HG03571 (cell line): Measurements from ENCODE around the gene PIK3C3.
"Not testable (repeated sequence)": the region's sequence is repeated elsewhere in the genome, so short reads cannot be mapped to it uniquely, and the experiment has no call there.

Experiments used
- ATAC-seq: cut with Tn5 transposase; IDR thresholded peaks from one replicate; pipeline ENCODE4 v1.9.1; 2021; ENCODE audit not compliant: unreplicated experiment

The PIK3C3 gene

DNA sequence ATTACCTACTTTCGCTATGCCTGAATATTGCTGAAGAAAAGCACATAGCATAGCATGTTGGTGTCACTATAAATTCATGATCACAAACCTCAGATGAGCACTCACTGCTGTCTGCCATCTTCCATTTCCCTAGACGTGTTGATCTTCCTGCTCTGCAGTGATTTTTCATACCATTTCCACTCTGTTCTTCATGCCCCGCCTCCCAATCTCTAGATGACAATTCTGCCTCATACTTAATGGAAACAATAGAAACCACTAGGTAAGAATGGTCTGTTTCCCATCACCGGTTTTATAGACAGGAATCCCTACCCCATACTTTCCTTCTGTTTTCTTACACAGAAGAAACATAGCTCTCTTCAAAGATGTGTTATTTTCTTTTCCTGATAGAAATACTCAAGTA lies 63.8 kb downstream of the PIK3C3 start:
- no peak for ATAC-seq

DNA sequence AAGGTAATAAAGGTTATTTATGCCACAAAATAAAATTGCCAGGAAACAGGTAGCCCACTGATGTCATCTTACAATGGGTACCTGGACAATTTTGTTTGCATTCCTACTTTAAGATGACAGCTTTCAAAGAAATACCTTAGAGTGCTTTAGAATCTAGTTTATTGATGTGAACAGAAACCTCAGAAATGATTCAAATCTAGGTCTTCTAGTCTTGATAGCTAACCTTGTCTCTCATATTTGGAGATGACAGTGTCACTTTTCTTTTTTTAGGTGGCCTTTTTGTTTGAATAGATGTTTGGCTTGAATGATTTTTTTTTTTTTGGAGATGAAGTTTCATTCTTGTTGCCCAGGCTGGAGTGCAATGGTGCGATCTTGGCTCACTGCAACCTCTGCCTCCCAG lies 69.1 kb downstream of the PIK3C3 start:
- ATAC-seq: peak; percentile 34

DNA sequence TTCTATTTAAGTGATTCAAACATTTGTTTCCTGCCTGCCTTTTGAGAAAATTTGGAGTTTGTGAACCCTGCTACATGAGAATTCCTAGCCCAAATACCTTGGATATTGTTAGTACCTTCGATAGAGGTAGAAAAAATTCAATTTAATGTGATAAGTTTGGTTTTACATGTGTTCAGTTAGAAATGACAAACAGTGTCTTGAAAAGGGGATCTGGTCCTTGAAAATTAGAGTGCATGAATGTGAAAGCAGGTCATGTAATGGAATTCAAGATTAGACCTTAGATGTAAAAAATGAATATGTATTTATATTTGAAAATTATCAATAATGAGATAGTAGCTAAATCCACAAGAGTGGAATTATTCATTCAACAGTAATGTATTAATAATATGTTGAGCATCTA lies 70.5 kb downstream of the PIK3C3 start:
- peak; percentile 10 for ATAC-seq

DNA sequence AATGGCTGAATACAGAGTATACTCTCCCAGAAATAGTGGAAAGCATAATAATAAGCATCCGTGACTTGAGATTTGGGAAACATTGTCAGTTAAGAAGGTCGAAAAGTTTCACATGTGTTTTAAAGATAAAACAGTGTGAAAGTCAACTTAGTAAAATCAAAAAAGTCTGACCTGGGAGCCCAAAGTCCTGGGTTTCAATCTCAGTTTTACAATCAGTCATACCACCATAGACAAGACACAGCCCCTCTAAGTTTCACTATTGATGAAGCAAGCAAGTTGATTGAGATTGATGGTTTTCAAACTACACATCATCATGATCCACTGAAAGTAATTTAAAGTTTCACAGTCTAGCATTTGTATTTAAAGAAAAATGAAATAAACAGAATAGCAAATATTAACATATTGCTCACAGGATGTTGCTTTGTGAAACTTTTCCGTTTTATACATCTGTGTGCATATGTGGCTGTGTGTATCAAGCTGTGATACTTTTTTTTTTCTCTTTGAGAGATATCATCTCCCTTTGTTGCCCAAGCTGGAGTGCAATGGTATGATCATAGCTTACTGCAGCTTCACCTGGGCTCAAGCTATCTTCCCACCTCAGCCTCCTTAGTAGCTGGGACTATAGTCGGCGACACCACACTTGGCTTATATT lies 71.1 kb downstream of the PIK3C3 start:
- peak; percentile 92 for ATAC-seq

DNA sequence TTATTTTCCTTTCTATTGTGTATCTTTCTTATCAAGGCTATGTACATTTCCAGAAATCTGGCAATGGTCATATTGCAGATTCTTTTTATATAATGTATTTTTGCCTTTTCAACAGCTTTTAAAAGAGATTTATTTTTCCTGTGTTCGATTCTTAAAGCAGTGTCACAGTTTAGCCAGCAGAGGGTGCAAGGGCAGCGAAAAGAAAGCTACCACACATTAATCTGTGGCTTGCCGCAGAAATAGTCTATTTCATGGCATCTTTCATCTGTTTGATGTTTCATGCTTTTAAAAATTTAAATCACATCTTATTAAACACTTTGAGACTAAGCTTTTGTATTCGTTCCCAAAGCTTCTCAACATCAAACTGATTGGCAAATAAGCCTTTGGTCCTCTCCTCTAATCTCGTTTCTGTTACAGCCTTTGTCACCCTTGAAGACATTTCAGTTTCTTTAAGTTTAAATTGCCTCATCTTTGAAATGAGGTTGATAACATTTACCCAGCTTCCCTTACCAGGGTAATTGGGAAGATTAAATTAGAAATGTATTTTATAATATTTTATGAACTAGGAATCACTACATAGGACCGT lies 73.3 kb downstream of the PIK3C3 start:
- ATAC-seq: no peak

DNA sequence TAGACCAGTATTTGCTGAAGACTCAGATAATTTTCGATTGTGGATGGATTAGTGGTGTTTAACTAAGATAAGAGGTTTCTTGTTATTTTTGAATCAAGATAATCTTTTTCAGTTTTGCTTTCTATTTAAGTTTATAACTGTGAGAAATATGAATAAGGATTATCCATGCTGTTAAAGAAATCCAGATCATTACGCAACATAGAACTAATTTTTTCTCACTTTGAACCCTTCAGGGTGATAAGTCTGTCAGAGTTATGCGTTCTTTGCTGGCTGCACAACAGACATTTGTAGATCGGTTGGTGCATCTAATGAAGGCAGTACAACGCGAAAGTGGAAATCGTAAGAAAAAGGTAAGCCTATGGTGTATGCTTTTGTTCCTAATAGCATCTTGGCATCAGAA lies 74.1 kb downstream of the PIK3C3 start:
- ATAC-seq: no peak

DNA sequence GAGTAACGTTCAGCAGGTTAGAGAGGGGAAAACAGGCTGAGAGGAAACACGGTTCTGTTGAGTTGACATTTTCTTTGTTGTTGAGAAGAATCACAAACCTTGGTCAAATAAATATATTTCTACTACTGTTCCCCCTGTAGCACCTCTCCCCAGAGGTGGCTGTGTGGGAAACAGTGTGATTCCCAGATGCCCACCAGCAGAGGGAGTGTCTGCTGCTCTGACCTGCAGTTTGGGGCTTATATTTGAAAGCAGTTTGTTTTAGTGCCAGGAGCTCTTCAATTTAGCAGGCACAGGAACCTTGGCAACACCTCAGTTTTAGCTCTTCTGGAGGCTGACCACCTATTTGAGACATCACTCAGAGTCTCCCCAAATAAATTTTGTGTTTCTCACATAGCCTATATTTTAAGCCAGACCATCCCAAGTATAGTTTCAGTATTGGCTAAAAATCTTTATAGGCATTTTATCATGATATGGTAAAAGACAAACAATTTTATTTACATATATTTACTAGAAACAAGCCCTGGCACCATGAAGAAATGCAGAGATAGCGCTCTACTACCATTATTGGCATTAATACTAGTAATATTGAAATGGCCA lies 75.7 kb downstream of the PIK3C3 start:
- no peak for ATAC-seq

DNA sequence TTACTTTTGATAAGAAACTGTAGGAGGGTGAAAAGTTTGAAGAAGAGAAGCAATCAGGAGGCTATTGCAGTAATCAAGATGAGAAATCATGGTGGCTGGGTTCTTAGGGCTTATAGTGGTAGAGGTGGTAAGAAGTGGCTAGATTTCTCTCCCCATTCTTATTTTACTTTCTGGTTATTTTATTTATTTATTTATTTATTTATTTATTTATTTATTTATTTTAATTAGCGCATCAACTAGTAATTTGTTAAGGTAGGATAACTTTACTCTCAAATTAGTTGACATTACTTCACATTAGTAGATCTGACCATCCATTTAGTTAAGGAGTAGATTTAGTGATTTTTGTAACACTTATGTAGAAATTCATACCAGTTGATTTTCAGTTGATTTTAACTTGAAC lies 77.4 kb downstream of the PIK3C3 start:
- ATAC-seq: no peak

DNA sequence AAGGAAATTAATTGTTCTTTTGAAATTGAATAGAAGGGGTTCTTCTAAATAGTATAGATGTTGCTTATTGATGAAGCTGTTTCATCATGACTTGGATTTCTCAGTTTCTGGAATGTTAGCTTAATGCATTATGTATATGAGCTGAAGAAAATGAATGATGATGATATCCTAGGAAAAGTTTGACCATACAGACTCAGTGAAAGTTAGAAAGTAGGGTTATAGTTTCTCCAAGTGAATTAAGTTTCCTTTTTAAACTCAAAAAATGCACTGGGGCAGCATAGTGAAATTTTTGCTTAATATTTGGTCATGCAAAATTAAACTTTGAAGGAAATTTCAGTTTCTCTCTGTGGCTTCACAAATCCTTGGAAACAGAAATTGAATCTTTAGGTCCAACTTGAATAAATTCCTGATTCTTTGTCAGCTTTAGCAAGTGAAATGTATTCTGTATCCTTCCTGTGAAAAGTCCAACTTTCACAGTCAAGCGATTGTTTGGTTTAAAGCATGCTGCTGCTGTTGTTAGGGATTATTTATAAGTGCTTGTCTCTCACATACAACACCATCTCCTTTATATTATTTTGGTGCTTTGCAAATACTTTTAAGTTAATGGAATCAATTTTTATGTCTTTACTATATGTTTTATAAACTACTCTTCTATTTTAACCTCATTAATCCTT lies 78.2 kb downstream of the PIK3C3 start:
- no peak for ATAC-seq

DNA sequence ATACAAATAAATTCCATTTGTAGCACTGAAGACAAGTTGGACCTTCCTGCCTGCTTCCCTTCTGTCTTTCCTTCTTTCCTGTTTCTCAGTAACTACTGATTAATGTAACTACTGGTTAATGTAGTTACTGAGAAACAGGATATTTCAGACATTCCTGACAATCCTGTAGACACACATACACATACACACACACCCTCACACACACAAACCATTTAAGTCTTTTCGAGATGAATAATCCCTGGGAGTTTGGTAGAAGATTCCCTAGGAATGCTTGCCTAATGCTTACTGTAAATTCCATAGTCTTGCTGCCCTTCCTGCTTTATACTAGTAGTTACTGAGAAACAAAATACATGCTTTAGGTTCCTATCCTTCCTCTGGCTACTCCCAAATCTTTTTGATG lies 83.9 kb downstream of the PIK3C3 start:
- no peak for ATAC-seq

DNA sequence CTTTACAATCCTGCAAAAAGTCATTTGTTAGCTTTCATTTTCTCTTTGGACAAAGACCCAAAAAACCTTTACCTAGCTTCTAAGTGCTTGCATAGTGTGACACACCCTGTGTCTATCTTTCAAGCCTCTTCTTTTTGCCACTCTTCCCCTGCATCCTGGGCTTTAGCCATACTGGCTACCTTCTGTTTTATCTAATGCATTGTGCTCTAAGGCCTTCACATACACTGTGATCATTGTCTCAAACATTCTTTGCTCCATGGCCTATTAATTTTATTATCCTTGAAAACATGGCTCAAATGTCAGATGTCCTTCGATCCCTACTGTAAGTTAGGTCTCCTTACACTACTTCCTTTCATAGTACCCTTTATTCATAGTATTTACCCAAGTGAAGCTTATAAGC lies 84.4 kb downstream of the PIK3C3 start:
- ATAC-seq: no peak

DNA sequence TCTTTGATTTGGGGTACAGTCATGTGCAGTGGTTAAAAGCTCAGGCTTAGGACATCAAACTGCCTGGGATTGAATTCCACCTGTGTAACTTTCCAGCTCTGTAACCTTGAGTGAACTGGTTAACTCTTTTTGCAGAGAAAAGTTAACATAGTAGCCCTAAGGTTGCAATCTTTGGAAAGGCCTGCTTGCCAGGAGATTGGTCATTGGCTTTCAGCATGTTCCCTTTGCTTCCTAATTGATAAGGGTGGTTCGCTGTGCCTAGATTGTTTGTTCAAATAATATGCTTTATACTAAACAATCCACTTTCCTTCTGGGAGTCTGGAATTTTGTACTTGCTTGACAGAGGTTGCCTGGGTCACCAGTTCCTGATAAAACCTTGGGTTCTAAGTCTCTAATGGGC lies 86.8 kb downstream of the PIK3C3 start:
- no peak for ATAC-seq

DNA sequence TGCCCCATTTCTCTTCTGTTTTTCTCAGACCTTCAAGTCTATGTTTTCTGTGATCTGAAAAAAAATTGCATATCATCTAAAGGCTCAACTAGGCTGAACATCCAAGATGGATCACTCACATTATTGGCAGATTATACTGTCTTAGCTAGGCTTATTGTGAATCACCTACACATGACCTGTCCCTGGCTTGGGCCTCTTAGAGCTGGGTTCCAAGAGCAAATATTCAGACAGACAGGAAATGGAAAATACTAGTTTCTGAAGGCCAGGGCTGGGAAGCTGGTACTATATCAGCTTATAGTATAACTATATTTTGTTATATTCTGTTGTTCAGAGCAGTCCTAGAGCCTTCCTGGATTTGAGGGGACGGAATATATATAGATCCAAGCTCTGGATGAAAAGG lies 90.3 kb downstream of the PIK3C3 start:
- no peak for ATAC-seq

DNA sequence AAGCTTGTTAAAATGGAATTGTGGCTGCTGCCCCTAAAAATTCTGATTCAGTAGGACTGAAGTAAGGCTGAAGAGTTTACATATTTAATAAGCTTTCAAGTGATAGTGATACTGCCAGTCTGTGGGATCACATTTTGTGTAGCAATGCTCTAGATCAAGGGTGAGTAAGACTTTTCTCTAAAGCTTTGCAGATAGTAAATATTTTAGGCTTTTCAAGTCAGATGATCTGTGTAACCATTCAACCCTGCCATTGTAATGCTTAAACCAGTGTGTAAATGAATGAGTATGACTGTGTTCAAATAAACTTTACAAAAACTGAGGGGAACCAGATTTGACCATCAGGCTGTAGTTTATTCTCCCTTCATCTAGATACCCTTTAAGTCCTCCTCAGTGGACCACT lies 92.7 kb downstream of the PIK3C3 start:
- no peak for ATAC-seq

DNA sequence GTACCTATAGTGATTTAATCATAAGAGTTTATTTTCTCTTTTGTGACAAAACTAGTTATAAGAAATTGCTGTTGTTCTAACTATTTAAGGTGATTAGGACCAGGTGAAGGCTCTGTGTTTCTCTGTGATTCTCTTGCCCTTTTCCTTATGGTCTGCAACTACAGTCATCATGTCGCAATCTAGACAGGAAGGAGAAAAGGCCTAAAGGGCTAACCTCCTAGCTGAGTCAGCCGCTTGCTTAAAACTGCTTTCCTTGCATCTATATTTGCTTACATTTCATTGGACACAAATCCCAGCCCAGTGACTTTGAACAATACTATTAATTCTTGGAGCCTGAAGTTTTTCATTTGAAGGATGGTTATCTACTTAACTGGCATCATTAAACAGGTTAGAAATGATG lies 93.1 kb downstream of the PIK3C3 start:
- ATAC-seq: no peak

DNA sequence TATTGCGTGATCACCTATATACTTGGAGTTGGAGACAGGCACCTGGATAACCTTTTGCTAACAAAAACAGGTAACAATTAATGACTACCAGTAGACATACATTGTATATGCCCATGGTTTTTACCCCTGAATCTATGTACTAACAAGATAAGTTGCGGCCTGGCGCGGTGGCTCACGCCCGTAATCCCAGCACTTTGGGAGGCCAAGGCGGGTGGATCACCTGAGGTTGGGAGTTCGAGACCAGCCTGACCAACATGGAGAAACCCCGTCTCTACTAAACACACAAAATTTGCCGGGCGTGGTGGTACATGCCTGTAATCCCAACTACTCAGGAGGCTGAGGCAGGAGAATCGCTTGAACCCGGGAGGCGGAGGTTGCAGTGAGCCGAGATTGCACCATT lies 94.5 kb downstream of the PIK3C3 start:
- not testable (repeated sequence) for ATAC-seq

DNA sequence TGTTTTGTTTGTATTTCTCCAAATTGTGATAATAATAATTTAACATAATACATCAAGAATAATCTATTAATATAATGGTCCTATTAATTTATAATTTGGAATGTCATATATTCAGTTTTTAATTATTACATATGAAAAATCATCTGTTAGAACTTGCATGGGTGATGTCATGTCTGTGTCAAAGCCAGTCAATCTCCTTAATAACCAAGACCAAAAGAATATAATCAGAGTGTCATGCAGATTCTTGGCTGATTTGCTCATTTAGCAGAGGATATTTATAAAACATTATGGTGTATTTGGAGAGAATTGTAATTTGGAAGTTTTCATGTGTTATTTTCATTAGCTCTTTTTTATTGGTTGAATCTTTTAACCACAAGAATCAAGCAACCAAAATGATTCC lies 96.4 kb downstream of the PIK3C3 start:
- ATAC-seq: no peak

DNA sequence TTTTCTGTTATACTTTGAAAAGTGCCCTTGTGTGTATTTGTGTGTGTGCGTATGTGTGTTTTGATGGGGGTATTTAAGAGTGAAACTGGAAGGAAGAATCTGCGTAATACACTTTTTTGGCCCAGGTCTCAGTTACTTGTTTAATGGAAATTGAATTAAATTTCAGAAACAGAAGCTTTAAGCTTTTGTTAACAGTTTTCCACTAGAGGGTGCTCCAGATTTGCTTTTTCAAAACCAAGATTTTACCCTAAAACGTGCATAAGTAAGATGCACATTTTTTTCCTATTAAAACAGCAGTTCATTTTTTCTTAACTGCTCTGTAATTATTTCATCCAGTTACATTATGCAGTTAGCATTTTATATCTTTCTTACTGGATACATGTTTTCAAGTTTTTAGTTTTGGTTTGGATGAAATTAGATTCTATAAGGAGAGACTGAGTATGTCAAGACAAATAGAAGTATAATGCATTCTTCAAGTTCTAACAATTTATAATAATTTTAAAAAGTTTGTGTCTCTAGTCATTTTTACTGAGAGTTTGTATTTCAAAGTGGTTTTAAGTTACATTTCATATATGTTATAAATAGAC lies 97.2 kb downstream of the PIK3C3 start:
- no peak for ATAC-seq

DNA sequence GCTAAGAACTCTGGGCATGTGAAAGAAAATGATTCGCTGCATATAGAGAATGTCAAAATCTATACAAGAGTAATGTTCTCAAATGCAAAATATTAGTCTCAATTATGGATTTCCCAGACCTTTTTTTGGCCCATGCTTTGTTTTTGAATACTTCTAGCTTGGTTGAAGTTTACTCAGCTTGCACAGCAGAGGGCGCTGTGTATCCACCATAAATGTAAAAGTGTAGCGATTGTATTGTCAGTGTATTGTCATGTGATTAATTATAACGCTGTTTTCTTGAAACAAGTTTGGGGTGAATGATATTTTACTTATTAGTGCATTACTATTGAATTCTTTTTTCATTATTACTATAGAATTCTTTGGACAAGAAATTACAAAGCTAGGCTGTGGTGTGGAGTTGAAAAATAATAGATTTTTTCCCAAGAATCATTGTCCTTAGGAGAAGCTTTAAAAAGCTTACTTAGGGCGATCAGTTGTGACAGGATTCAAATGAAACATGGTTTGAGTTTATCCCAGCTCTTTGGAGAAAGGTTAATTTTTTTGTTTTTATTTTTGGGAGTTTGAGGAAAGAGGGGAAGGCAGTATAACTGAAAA lies 98.3 kb downstream of the PIK3C3 start:
- ATAC-seq: peak; percentile 81

DNA sequence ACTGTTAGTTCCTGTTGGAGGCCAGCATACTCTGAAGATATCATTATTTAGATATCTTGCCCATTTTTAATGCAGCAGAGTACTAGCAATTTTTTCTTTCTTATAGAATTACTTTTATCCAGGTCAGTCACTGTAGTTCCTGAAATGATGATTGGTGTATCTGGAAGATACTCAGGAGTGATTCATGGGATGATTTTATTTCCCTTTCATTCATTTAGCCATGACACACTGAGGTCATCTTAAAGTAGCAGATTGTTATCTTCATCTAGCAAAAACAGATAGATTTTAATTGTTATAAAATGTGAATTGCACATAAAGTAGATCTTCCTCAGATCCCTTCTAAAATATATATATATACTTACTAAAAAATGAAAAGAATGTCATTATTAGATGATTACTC lies 109.1 kb downstream of the PIK3C3 start:
- ATAC-seq: no peak

DNA sequence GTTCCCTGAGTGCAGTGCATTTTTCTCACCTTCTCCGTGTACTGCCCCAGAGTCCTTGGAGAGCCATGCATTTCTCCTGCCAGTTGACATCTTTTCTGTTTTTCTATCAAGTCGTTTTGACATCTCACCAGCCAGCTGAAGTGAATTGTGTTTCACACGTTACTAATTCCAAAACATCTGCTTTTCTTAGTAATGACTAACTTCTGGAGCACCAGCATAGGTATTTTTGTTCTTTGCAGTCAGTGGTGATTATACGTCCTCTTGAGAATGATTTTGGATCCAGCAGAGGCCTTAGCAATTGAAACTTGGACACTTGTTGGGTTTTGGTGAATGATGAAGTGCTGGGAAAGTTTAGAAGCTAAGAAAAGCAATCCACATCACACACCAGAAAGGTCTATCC lies 112.5 kb downstream of the PIK3C3 start:
- ATAC-seq: no peak

DNA sequence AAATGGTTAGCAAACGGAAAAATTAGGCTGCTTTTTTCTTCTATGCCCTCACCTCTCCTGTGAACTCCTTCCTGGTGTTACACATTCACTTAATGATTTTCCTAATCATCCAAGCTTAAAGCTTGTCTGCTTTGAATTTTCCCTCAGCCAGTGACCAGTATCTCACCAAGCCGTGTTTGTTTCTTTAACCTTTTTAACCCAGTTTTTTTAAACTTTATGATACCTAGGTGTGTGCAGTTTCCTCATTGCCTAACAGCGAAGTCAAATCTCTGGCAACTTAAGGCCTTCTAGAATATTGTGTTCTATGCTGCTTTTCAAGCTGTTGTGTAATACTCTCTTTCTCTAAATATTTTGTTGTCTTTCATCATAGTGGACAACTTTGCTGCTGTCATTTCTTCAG lies 113.0 kb downstream of the PIK3C3 start:
- ATAC-seq: no peak
